GM21390 (cell line): ENCODE measurements around the gene KLHL6.
"Not testable (repeated sequence)": the region's sequence is repeated elsewhere in the genome, so short reads cannot be mapped to it uniquely, and the experiment has no call there.

Source experiments
- ATAC-seq: cut with Tn5 transposase; IDR thresholded peaks from one replicate; pipeline ENCODE4 v1.9.1; 2021; ENCODE audit not compliant: unreplicated experiment

Gene KLHL6

DNA sequence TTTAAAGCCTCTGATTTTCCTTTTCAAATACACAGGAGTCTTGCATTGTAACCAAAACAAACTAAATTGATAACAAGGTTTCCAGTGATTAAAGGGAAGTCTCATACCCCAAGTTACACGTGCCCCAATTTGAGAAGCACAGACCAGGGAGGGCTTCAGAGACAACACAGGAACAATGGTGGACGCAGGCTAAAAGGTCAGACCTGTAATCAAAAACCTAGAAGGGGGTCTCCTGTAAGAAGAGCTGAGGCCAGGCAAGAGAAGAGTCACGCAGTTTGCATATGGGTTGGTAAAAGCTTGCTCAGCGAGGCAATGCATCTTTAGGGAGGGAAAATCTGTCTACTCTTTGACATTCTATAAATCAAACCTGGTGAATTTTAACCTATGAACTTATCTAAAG is 68.5 kb downstream of the KLHL6 start:
- no peak for ATAC-seq

DNA sequence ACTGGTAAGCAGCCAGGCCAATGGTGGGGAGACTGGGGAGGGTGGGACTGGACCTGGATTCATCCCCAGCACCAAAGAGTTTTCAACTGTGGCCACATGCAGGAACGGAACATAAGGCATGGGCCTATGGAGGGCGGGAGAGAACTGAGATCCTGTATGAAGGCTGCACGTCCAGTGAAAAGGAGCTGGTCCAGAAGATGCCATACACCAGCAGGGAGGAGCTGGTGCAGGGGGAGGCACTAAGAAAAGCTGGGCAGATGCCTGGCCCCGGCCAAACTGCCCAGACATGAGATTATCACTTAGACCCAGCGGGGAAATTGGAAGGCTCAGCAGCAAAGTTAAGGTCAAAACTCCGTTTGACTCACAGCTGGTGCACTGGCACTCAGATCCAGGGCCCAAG is 69.0 kb downstream of the KLHL6 start:
- no peak for ATAC-seq

- no peak for ATAC-seq
These were observed 69.9 kb downstream of the KLHL6 start for GRCh38 chr3:183485585-183485984.

- ATAC-seq = no peak
These were observed 70.4 kb downstream of the KLHL6 start for GRCh38 chr3:183485093-183485492.

DNA sequence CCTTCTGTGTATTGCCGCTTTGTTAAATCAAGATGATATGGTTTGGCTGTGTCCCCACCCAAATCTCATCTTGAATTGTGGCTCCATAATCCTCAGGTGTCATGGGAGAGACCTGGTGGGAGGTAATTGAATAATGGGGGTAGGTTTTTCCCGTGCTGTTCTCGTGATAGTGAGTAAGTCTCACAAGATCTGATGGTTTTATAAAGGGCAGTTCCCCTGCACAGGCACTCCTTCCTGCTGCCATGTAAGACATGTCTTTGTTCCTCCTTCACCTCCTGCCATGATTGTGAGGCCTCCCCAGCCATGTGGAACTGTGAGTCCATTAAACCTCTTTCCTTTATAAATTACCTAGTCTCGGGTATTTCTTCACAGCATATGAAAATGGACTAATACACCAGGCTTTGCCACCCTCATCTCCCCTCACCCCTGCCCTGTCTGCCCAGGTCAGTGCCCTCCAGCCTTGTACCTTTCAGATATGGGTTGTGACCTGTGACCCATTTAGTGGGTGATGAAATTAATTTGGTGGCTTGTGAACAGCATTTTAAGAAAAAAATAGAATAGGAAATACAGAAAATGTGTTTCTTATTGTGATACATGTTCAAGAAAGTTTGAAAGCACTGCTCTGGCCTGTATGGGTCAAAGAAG is 71.0 kb downstream of the KLHL6 start:
- no peak for ATAC-seq

GRCh38 chr3:183481582-183481981 is 73.9 kb downstream of the KLHL6 start:
- no peak for ATAC-seq

DNA sequence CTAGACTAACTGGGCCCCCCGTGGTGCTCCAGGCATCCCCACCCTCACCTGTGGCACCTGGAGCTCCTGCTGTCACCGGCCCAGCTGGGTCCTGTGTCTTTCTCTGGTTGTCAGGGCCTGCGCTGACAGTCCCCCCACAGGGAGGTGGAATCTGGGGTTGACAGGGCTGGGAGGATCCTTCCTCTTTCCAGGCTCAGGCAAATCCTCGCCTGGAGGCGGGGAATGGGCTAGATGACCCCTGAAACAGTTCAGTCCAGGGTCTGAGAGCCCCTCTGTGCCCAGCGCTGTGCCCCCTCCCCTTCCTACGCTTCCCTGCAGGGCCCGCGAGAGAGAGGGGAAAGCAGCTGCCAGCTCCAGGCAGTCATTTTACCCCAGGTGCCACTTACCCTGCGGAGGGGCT is 77.0 kb downstream of the KLHL6 start:
- no peak for ATAC-seq

DNA sequence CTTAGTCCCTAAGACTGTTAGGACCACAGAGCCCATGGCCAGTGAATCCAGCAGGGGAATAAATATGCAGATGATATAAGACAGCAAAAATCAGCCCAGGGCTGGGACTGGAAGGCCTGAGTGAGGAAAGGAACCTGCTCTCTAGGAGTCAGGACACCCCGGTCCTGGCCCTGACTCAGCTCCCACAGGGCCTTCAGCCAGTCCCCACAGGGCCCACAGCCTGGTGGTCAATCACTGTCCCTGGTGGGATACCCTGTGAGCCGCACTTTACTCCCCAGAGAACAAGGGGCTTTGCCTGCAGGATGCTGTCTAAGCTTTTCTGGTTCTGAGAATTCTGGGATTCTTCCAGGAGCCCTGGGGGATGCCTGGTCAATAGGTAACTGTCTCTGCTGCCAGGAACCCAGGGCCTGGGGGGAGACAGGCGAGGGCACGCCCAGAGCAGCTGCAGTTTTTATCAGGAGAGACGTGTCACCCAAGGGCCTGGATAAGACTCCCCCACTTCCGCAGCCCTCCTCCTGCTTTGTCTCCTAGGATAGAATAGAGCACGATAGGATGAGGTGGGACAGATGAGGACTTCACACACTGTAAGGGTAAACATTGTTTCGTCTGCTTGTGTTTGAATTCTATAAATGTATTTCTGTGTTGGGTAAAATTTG is 77.6 kb downstream of the KLHL6 start:
- ATAC-seq = no peak

- ATAC-seq = not testable (repeated sequence)
These were observed 79.7 kb downstream of the KLHL6 start for GRCh38 chr3:183475764-183476162.

- no peak for ATAC-seq
These were observed 80.3 kb downstream of the KLHL6 start for GRCh38 chr3:183475016-183475763.

- ATAC-seq = no peak
These were observed 81.5 kb downstream of the KLHL6 start for GRCh38 chr3:183473969-183474368.

DNA sequence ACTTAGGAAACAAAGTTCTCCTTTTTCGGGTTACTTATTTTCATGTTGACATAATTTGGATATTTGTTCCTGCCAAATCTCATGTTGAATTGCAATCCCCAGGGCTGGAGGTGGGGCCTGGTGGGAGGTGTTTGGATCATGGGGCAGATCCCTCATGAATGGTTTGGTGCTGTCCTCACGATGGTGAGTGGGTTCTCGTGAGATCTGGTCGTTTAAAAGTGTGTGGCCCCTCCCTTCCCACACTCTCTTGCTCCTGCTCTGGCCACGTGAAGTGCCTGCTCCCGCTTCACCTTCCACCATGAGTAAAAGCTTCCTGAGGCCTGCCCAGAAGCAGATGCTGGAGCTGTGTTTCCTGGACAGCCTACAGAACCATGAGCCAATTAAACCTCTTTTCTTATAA is 83.4 kb downstream of the KLHL6 start:
- ATAC-seq = no peak

DNA sequence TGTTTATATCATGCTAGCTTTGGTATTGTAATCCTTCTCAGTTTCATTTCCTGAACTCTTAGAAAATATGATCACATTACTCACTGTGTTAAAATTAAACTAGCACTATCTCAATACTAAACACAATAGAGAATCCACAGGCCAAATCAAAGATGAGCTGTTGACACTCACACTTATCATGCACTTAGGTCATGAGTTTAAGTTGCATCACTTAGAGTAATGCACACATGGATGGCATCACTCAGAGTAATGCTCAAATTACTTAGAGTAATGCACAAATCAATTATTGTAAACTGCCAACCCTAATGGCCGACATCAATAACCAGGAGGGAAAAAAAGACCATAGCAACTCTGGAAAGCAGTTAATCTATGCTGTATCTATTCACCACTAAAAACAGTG is 87.1 kb downstream of the KLHL6 start:
- ATAC-seq = no peak

- ATAC-seq = no peak
These were observed 88.9 kb downstream of the KLHL6 start for GRCh38 chr3:183466575-183466974.

- not testable (repeated sequence) for ATAC-seq
These were observed 89.8 kb downstream of the KLHL6 start for GRCh38 chr3:183465710-183466109.

- no peak for ATAC-seq
These were observed 91.0 kb downstream of the KLHL6 start for GRCh38 chr3:183464480-183464879.

DNA sequence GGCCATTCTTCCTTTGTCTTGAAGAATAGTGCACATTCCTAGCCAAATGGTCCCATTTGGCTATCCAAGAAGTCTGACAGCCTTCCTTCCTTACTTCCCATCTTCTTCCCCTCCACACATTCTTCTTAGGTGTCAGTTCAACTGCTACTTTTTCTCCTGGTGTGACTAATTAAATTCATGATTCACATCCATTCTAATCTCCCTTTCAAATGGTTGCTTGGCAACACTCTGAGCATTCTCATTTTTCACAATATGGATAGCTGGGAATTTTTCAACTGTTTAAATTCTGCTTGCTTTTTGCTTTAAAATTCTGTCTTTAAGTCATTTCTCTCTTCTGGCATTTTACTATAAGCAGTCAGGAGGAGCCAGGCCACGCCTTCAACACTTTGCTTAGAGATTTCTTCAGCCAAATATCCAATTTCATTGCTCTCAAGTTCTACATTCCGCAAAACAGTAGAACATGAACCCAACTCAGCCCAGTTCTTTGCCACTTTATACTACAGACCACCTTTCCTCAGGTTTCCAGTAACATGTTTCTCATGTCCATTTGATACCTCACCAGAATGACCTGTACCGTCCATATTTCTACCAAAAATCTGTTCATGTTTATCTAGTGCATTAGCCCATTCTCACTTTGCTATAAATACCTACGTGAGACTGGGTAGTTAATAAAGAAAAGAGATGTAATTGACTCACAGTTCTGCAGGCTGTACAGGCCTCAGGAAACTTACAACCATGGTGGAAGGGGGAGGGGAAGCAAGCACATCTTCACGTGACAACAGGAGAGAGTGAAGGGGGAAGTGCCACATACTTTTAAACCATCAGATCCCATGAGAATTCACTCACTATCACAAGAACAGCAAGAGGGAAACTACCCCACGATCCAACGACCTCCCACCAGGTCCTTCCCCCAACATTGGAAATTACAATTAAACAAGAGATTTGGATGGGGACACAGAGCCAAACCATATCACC is 95.1 kb downstream of the KLHL6 start:
- no peak for ATAC-seq

- ATAC-seq = no peak
These were observed 100.4 kb downstream of the KLHL6 start for GRCh38 chr3:183455089-183455488.

DNA sequence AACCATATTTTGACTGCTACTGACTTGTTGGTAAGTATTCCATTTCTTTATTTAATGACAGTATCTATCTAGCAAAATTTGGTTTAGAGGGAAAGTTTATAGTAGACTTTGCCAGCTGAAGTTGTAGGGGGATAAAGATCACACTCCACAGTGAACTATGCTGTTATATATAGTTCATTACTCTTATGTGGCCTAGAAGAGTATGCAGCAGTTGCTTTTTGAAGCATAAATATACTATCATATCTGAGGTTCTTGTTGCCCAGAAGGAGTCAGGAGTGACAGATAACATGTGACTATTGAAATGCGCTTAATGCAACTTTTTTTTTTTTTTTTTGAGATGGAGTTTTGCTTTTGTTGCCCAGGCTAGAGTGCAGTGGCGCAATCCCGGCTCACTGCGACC is 101.4 kb downstream of the KLHL6 start:
- ATAC-seq = no peak

- no peak for ATAC-seq
These were observed 105.7 kb downstream of the KLHL6 start for GRCh38 chr3:183449791-183450190.

GRCh38 chr3:183449391-183449790 is 106.1 kb downstream of the KLHL6 start:
- ATAC-seq = no peak
